IgD-negative memory B cell (primary cell): ENCODE data around the gene CCDC175. TPM values are rescaled to one million over a fixed set of nuclear protein-coding genes. Genes with fewer than 3 reads are reported as not detected.

ENCODE experiments used
- H3K27ac Mint-ChIP-seq, 3 donors: one replicate each; pipeline ENCODE4 v1.8.0; 2020 to 2022; ENCODE audit warnings: mild to moderate bottlenecking in 3 of 3, mixed read lengths in 3 of 3, moderate library complexity in 1 of 3
- H3K27me3 Mint-ChIP-seq: one replicate; pipeline ENCODE4 v1.8.0; 2021; ENCODE audit warnings: mixed read lengths
- H3K36me3 Mint-ChIP-seq: one replicate; pipeline ENCODE4 v1.8.0; 2020; ENCODE audit warnings: mild to moderate bottlenecking, mixed read lengths
- H3K4me1 Mint-ChIP-seq, 3 donors: one replicate each; pipeline ENCODE4 v1.8.0; 2020 to 2022; ENCODE audit warnings: mixed read lengths in 3 of 3, mild to moderate bottlenecking in 1 of 3
- H3K4me3 Mint-ChIP-seq, 4 donors: one replicate each; pipeline ENCODE4 v1.8.0; 2020 to 2022; ENCODE audit warnings: mild to moderate bottlenecking in 4 of 4, mixed read lengths in 4 of 4, moderate library complexity in 3 of 4
- H3K9me3 Mint-ChIP-seq, 3 donors: one replicate each; pipeline ENCODE4 v1.8.0; 2020 to 2021; ENCODE audit warnings: mixed read lengths in 3 of 3, mild to moderate bottlenecking in 1 of 3
- polyA plus RNA-seq: library from polyadenylated mRNA; unstranded; fragments of 300-500 nt; fragmentation: Illumina TruSeq; gene quantifications from one replicate; pipeline ENCODE4 v1.2.3, GENCODE V29; 2021

CCDC175 gene
- polyA plus RNA-seq, 1 donor from 2014 or later, result not detected

- Mint-ChIP-seq H3K27ac (no peak overlapping the region), H3K4me1 (peaks cover 34 to 42% (median 42%) of the 10 kb centered on the region in 3 donors), H3K36me3 (peaks cover 1% of the 10 kb centered on the region), H3K27me3 (no peaks in the 10 kb centered on the region), H3K4me3 (peak overlapping the region in 2 of 4 donors; percentile 48 to 68), H3K9me3 (no peaks in the 10 kb centered on the region)
Observed at GRCh38 chr14:59481407-59481806, 95.2 kb downstream of the CCDC175 start.

DNA sequence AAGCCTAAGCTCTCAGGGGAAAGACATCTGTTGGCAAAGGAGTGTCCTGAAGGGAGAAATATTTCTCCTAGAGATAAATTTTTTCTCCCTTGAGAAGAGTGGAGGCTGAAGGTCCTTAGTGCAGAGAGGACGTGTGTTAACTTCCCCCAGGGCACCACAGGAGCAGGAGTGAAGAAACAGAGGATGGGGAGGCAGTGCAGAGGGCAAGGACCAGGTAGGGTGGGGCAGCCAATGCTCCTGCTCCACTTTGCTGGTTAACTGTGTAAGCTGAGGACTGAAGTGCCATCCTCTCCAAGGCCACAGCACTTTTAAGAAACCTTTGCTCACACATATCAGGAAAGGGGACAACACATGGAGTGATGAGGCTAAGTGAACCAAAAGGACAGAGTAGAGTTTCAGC, 96.4 kb downstream of the CCDC175 start:
- Mint-ChIP-seq H3K4me3 (peak overlapping the region in 3 of 4 donors; percentile 3 to 56 (median 55)), H3K9me3 (no peaks in the 10 kb centered on the region), H3K4me1 (peaks cover 27 to 43% (median 38%) of the 10 kb centered on the region in 3 donors), H3K27me3 (no peaks in the 10 kb centered on the region), H3K36me3 (peaks cover 1% of the 10 kb centered on the region), H3K27ac (no peak overlapping the region)

DNA sequence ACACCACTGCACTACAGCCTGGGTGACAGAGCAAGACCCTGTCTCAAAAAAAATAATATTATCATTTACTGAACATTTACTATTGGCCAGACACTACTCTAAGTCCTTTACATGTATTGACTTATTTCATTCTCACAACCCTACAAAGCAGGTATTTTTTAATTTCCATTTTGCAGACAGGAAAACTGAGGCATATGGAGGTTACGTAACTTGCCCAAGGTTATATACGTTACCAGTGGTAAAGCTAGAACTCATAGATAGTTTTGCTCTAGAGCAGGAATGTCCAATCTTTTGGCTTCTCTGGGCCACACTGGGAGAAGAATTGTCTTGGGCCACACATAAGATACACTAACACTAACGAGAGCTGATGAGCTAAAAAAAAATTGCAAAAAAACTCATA, 98.1 kb downstream of the CCDC175 start:
- Mint-ChIP-seq H3K4me3 (no peak overlapping the region), H3K27me3 (no peaks in the 10 kb centered on the region), H3K27ac (no peak overlapping the region), H3K9me3 (no peaks in the 10 kb centered on the region), H3K4me1 (peaks cover 23 to 36% (median 34%) of the 10 kb centered on the region in 3 donors), H3K36me3 (peaks cover 3% of the 10 kb centered on the region)

DNA sequence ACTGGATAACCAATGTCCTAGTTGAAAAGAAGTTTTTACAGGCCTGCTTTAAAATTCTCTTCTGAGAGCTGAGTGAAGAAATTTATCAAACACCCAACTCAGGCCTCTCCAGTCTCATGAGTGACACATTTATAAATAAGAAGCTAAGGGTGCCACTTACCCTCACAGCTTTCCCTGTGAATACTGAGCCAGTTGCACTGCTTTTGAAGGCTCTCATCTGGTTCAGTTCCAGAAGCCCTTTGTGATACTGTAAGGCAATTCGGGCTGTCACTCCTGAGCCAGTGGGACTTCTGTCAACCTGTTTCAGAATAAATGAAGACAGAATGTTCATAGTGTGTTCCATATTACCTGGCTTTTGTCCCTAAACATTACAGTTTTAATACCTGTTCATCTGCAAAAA, 100.9 kb downstream of the CCDC175 start:
- H3K4me1 Mint-ChIP-seq, result peaks cover 7 to 15% (median 8%) of the 10 kb centered on the region in 3 donors
- peaks cover 3% of the 10 kb centered on the region for H3K36me3 Mint-ChIP-seq
- H3K9me3 Mint-ChIP-seq, result no peaks in the 10 kb centered on the region
- no peak overlapping the region for H3K4me3 Mint-ChIP-seq
- H3K27me3 Mint-ChIP-seq, result no peaks in the 10 kb centered on the region
- no peak overlapping the region for H3K27ac Mint-ChIP-seq

GRCh38 chr14:59474172-59474571, 102.4 kb downstream of the CCDC175 start:
- H3K27me3 Mint-ChIP-seq, result no peaks in the 10 kb centered on the region
- H3K27ac Mint-ChIP-seq, result no peak overlapping the region
- H3K4me1 Mint-ChIP-seq, result peaks cover 2 to 6% (median 3%) of the 10 kb centered on the region in 3 donors
- H3K9me3 Mint-ChIP-seq, result no peaks in the 10 kb centered on the region
- peaks cover 3% of the 10 kb centered on the region for H3K36me3 Mint-ChIP-seq
- H3K4me3 Mint-ChIP-seq, result no peak overlapping the region

GRCh38 chr14:59465316-59466135, 111.1 kb downstream of the CCDC175 start, which contains the start of gene GPR135:
Gene GPR135, minus strand, starts transcription at chr14:59465380. Its CDS starts 154 bp downstream, at chr14:59465226.
- Mint-ChIP-seq H3K9me3 (no peaks in the 10 kb centered on the region), H3K4me1 (peaks cover 5 to 7% (median 7%) of the 10 kb centered on the region in 3 donors), H3K36me3 (no peaks in the 10 kb centered on the region), H3K27me3 (no peaks in the 10 kb centered on the region), H3K4me3 (peak within 1 kb of the TSS in 3 of 4 donors; percentile 89 to 96 (median 94)), H3K27ac (peak within 1 kb of the TSS; percentile 55 to 92 (median 84))

GRCh38 chr14:59464486-59465315, 111.9 kb downstream of the CCDC175 start:
- Mint-ChIP-seq H3K36me3 (peaks cover 3% of the 10 kb centered on the region), H3K27ac (peak overlapping the region in 2 of 3 donors; percentile 59 to 84), H3K4me3 (peak overlapping the region in 3 of 4 donors; percentile 89 to 96 (median 94)), H3K4me1 (peaks cover 5 to 7% (median 7%) of the 10 kb centered on the region in 3 donors), H3K27me3 (no peaks in the 10 kb centered on the region), H3K9me3 (no peaks in the 10 kb centered on the region)

DNA sequence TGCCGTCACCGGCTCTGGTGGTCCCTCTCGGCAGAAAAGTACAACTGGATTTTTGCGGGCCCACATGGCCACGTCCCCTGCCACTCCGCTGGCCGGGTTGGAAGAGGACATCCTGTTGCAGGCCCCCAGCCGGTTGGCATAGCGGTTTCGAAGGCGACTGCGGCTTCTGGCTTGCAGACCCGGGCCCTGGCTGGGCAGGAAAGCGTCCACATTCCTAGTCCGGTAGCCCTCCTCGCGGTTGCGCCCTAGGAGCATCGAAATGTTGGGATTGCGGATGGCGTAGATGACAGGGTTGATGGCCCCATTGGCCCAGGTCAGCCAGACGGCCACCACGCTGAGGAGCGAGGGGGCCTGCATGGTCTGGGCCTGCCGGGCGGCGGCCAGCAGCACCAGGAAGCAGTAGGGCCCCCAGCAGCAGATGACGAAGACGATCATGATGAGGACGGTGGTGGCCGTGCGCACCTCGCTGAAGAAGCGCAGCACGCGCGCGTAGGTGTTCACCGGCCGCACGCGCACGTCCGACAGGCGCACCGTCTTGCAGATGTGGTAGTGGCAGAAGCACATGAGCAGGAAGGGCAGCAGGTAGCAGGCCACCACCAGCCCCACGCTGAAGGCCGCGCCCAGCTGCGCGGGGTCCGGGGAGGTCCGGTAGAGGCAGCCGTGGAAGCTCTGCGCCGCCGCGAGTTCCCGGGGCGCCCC, 112.7 kb downstream of the CCDC175 start:
- H3K27me3 Mint-ChIP-seq, result no peaks in the 10 kb centered on the region
- H3K27ac Mint-ChIP-seq, result peak overlapping the region in 2 of 3 donors; percentile 35 to 68

GRCh38 chr14:59461891-59462290, 114.7 kb downstream of the CCDC175 start:
- no peak overlapping the region for H3K4me3 Mint-ChIP-seq
- H3K9me3 Mint-ChIP-seq, result peaks cover 0 to 6% (median 1%) of the 10 kb centered on the region in 3 donors
- peaks cover 9% of the 10 kb centered on the region for H3K36me3 Mint-ChIP-seq
- H3K27me3 Mint-ChIP-seq, result no peaks in the 10 kb centered on the region
- H3K4me1 Mint-ChIP-seq, result peaks cover 5 to 7% (median 7%) of the 10 kb centered on the region in 3 donors
- no peak overlapping the region for H3K27ac Mint-ChIP-seq

More for the DNA sequence above, 112.7 kb downstream of the CCDC175 start:
- peaks cover 5 to 7% (median 7%) of the 10 kb centered on the region in 3 donors for H3K4me1 Mint-ChIP-seq
- no peaks in the 10 kb centered on the region for H3K9me3 Mint-ChIP-seq
- peaks cover 3% of the 10 kb centered on the region for H3K36me3 Mint-ChIP-seq
- peak overlapping the region in 3 of 4 donors; percentile 89 to 94 (median 91) for H3K4me3 Mint-ChIP-seq

DNA sequence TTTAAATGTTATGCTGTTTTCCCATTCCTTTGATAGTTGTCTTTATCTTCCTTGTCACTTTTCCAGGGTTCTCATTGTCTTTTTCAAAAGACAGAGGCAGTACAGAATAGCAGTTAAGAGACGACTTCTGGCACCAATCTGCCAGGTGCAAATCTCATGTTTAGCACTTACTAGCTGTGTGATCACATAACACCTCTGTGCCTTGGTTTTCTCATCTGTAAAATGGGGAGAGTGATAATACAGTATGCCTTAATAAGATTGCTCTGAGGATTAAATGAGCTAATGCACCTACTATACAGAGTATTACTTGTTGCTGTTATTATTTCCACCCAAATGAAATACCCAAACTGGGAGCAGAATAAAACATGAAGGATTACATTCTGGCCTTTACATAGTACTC, 116.2 kb downstream of the CCDC175 start:
- peaks cover 11% of the 10 kb centered on the region for H3K36me3 Mint-ChIP-seq
- no peaks in the 10 kb centered on the region for H3K27me3 Mint-ChIP-seq
- H3K9me3 Mint-ChIP-seq, result peaks cover 0 to 7% (median 1%) of the 10 kb centered on the region in 3 donors
- no peak overlapping the region for H3K27ac Mint-ChIP-seq
- H3K4me1 Mint-ChIP-seq, result peaks cover 0 to 5% (median 1%) of the 10 kb centered on the region in 3 donors
- no peak overlapping the region for H3K4me3 Mint-ChIP-seq

DNA sequence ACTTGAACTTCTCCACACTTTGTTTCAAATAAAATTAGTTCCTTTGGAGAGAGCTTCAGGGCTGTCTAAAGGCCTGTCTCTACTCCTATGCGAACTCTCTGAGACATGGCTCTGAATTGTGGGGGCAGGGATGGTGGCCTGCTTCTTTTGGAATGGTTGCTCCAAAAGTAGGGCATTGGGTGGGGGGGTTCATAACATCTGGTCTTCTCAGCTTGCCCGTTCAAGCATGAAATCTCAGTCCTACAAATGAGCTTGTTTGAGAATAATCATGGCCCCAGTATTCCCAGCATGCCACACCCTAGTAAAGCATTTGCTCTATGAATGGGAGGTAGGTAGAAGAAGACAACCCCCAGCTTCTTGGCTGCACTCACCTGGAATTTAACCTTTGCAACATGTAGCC, 118.1 kb downstream of the CCDC175 start:
- Mint-ChIP-seq H3K36me3 (peaks cover 15% of the 10 kb centered on the region), H3K27me3 (no peaks in the 10 kb centered on the region), H3K4me1 (peaks cover 0 to 2% (median 0%) of the 10 kb centered on the region in 3 donors), H3K9me3 (peaks cover 0 to 7% (median 1%) of the 10 kb centered on the region in 3 donors), H3K27ac (no peak overlapping the region), H3K4me3 (no peak overlapping the region)

GRCh38 chr14:59455411-59455810, 121.2 kb downstream of the CCDC175 start:
- peaks cover 0 to 7% (median 1%) of the 10 kb centered on the region in 3 donors for H3K9me3 Mint-ChIP-seq
- no peak overlapping the region for H3K4me3 Mint-ChIP-seq
- H3K36me3 Mint-ChIP-seq, result peaks cover 15% of the 10 kb centered on the region
- H3K4me1 Mint-ChIP-seq, result no peaks in the 10 kb centered on the region
- no peak overlapping the region for H3K27ac Mint-ChIP-seq
- no peaks in the 10 kb centered on the region for H3K27me3 Mint-ChIP-seq
